Astrocyte (in vitro differentiated cells and primary cell): Measurements from ENCODE around the gene PFKL. TPM values are rescaled to one million over a fixed set of nuclear protein-coding genes. Genes with fewer than 3 reads are reported as not detected.

ENCODE experiments used
- DNase-seq: peaks from one replicate; pipeline ENCODE4 v3.0.0-alpha.2; 2010; ENCODE audit warnings: low read depth
- FAIRE-seq: peaks from 2 replicates; lab custom pipeline; 2011; peaks lifted over from hg19 to GRCh38; lab: Jason Lieb, UNC
- H2AFZ ChIP-seq: 2 replicates; pipeline ENCODE4 v1.6.0; 2012; ENCODE audit warnings: low read depth, low read length, inconsistent platforms
- H3K27ac ChIP-seq: 2 replicates; pipeline ENCODE4 v1.5.1; 2011; ENCODE audit warnings: low read depth, low read length, inconsistent platforms
- H3K27me3 ChIP-seq: 2 replicates; pipeline ENCODE4 v1.6.0; 2011; ENCODE audit warnings: low read length, inconsistent platforms; ENCODE audit not compliant: insufficient read depth
- H3K36me3 ChIP-seq: 2 replicates; pipeline ENCODE4 v1.5.1; 2011; ENCODE audit warnings: low read length, inconsistent platforms; ENCODE audit not compliant: insufficient read depth
- H3K4me1 ChIP-seq: 2 replicates; pipeline ENCODE4 v1.5.1; 2011; ENCODE audit warnings: low read length, inconsistent platforms; ENCODE audit not compliant: insufficient read depth
- H3K4me2 ChIP-seq: 2 replicates; pipeline ENCODE4 v1.6.0; 2012; ENCODE audit warnings: low read length, inconsistent platforms
- H3K4me3 ChIP-seq: 2 replicates; pipeline ENCODE4 v1.5.1; 2011; ENCODE audit warnings: low read depth, mild to moderate bottlenecking, low read length, inconsistent platforms; ENCODE audit not compliant: insufficient read depth
- H3K79me2 ChIP-seq: 2 replicates; pipeline ENCODE4 v1.6.0; 2012; ENCODE audit warnings: mild to moderate bottlenecking, low read length, inconsistent platforms; ENCODE audit not compliant: insufficient read depth
- H3K9ac ChIP-seq: 2 replicates; pipeline ENCODE4 v1.6.0; 2012; ENCODE audit warnings: mild to moderate bottlenecking, low read length, inconsistent platforms
- H3K9me3 ChIP-seq: 2 replicates; pipeline ENCODE4 v1.5.1; 2012; ENCODE audit warnings: low read depth, mild to moderate bottlenecking, low read length, inconsistent platforms; ENCODE audit not compliant: insufficient read depth
- H4K20me1 ChIP-seq: 2 replicates; pipeline ENCODE4 v1.6.0; 2012; ENCODE audit warnings: low read length, inconsistent platforms; ENCODE audit not compliant: insufficient read depth
- H3K27ac Mint-ChIP-seq: one replicate; pipeline ENCODE4 v1.8.0; 2021; ENCODE audit warnings: mild to moderate bottlenecking, mixed read lengths; ENCODE audit not compliant: unreplicated experiment
- H3K27me3 Mint-ChIP-seq: one replicate; pipeline ENCODE4 v1.8.0; 2021; ENCODE audit warnings: low read depth, mixed read lengths; ENCODE audit not compliant: unreplicated experiment
- H3K36me3 Mint-ChIP-seq: one replicate; pipeline ENCODE4 v1.8.0; 2021; ENCODE audit warnings: low read depth, mixed read lengths; ENCODE audit not compliant: unreplicated experiment
- H3K4me1 Mint-ChIP-seq: one replicate; pipeline ENCODE4 v1.8.0; 2021; ENCODE audit warnings: low read depth, mixed read lengths; ENCODE audit not compliant: unreplicated experiment
- H3K4me3 Mint-ChIP-seq: one replicate; pipeline ENCODE4 v1.8.0; 2021; ENCODE audit warnings: mild to moderate bottlenecking, moderate library complexity, mixed read lengths; ENCODE audit not compliant: unreplicated experiment
- H3K9me3 Mint-ChIP-seq: one replicate; pipeline ENCODE4 v1.8.0; 2021; ENCODE audit warnings: mild to moderate bottlenecking, mixed read lengths; ENCODE audit not compliant: unreplicated experiment
- CTCF ChIP-seq: IDR thresholded peaks from 2 replicates; pipeline ENCODE4 v1.5.1; 2011; ENCODE audit warnings: low read depth, mild to moderate bottlenecking, inconsistent platforms, low read length, moderate library complexity; ENCODE audit not compliant: insufficient read depth
- EZH2 ChIP-seq: IDR thresholded peaks from 2 replicates; pipeline ENCODE4 v1.6.1; 2012; ENCODE audit warnings: mild to moderate bottlenecking, low read length, inconsistent platforms; ENCODE audit not compliant: insufficient read depth
- total RNA-seq: library from RNA; stranded (reverse); gene quantifications from 2 replicates; pipeline ENCODE4 v1.2.1, GENCODE V29; 2021

PFKL gene
- total RNA-seq, 1 donor from 2014 or later, result 109 TPM

- no peaks in the 10 kb centered on the region for H3K4me1 ChIP-seq
- no peaks in the 10 kb centered on the region for H3K9me3 ChIP-seq
- no peaks in the 10 kb centered on the region for H3K36me3 ChIP-seq
- TF ChIP-seq EZH2, result no peak
- TF ChIP-seq CTCF, result no peak
- no peak overlapping the region for H3K4me2 ChIP-seq
- FAIRE-seq (no peak), DNase-seq (no peak)
- H3K4me3 Mint-ChIP-seq, result no peak overlapping the region
- no peaks in the 10 kb centered on the region for H3K27me3 ChIP-seq
- no peaks in the 10 kb centered on the region for H3K79me2 ChIP-seq
- peaks cover 4% of the 10 kb centered on the region for H4K20me1 ChIP-seq
- H3K4me3 ChIP-seq, result no peak overlapping the region
- peaks cover 2% of the 10 kb centered on the region for H3K36me3 Mint-ChIP-seq
- H3K9me3 Mint-ChIP-seq, result no peaks in the 10 kb centered on the region
- H3K27me3 Mint-ChIP-seq, result peaks cover 2% of the 10 kb centered on the region
- no peak overlapping the region for H2AFZ ChIP-seq
- no peak overlapping the region for H3K9ac ChIP-seq
- H3K27ac Mint-ChIP-seq, result no peak overlapping the region
- no peak overlapping the region for H3K27ac ChIP-seq
- peaks cover 4% of the 10 kb centered on the region for H3K4me1 Mint-ChIP-seq
These were observed 28.5 kb downstream of the PFKL start for GRCh38 chr21:44328242-44328895.

DNA sequence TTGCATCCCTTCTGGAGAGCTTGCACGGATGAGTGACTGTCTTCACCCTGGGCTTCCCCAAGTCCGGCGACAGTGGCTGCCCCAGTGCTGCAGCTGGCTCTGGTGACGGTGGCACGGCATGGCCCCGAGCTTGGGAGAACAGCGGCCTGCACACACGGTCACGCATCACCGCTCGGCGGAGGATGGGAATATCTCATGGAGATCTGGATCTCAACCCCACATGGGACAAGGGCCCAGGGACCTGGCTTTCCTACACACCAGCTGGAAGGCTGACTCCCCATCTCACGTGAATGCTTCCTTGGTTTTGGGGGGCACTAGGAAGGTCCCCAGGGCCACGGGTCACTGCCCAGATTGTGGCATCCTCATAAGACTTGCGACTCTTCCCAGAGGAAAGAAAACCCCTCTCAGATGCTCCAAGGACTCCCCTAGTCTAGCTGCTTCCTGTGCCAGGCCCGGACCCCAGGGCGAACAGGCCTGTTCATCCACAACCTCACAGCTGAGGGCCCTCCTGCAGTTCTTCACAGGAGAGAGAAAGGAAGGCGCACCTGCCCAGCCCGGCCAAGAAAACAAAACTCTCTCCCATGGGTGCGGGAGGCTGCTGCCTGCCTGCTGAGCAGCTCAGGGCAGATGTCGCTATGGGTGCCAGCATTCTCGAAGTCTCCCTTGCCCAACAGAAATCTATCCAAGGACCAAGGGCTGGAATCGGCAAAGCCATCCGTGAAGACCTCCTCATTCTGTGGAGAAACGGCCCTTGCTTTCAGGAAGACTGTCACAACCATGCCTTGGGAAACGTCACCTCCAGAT is 29.4 kb downstream of the PFKL start:
- no peaks in the 10 kb centered on the region for H3K9me3 ChIP-seq
- peaks cover 4% of the 10 kb centered on the region for H4K20me1 ChIP-seq
- H3K79me2 ChIP-seq, result no peaks in the 10 kb centered on the region
- DNase-seq, result no peak
- H3K36me3 Mint-ChIP-seq, result peaks cover 2% of the 10 kb centered on the region
- H3K9me3 Mint-ChIP-seq, result no peaks in the 10 kb centered on the region
- H3K27ac ChIP-seq, result no peak overlapping the region
- peaks cover 4% of the 10 kb centered on the region for H3K4me1 Mint-ChIP-seq
- H3K27me3 Mint-ChIP-seq, result peaks cover 2% of the 10 kb centered on the region
- H3K27ac Mint-ChIP-seq, result peak overlapping the region; percentile 55
- no peak for FAIRE-seq
- no peak for TF ChIP-seq EZH2
- no peak for TF ChIP-seq CTCF
- no peak overlapping the region for H2AFZ ChIP-seq
- H3K27me3 ChIP-seq, result no peaks in the 10 kb centered on the region
- no peak overlapping the region for H3K9ac ChIP-seq
- H3K4me3 Mint-ChIP-seq, result peak overlapping the region; percentile 20
- no peak overlapping the region for H3K4me3 ChIP-seq
- H3K4me2 ChIP-seq, result no peak overlapping the region
- no peaks in the 10 kb centered on the region for H3K36me3 ChIP-seq
- H3K4me1 ChIP-seq, result no peaks in the 10 kb centered on the region
